ENCODE measurements around the gene DAGLB.

The DAGLB gene

GRCh38 chr7:6430974-6431373 lies 16.8 kb downstream of the DAGLB start:
- DNase-seq (ENCODE audit: low read depth) = no peak
- no peak for TF ChIP-seq CTCF (conservative IDR thresholded peaks at IDR 0.05; ENCODE audit: low read depth, low read length)
- no peak overlapping the region for H3K4me3 ChIP-seq (ENCODE audit: low read length)

GRCh38 chr7:6430271-6430940 lies 17.3 kb downstream of the DAGLB start:
- peak; percentile 42 for TF ChIP-seq CTCF (conservative IDR thresholded peaks at IDR 0.05; ENCODE audit: low read depth, low read length)
- no peak overlapping the region for H3K4me3 ChIP-seq (ENCODE audit: low read length)
- no peak for DNase-seq (ENCODE audit: low read depth)

GRCh38 chr7:6425948-6426347 lies 21.8 kb downstream of the DAGLB start:
- TF ChIP-seq CTCF (conservative IDR thresholded peaks at IDR 0.05; ENCODE audit: low read depth, low read length) = no peak
- no peak overlapping the region for H3K4me3 ChIP-seq (ENCODE audit: low read length)
- DNase-seq (ENCODE audit: low read depth) = no peak

- H3K4me3 ChIP-seq (ENCODE audit: low read length) = no peak overlapping the region
- TF ChIP-seq CTCF (conservative IDR thresholded peaks at IDR 0.05; ENCODE audit: low read depth, low read length) = peak; percentile 8
- no peak for DNase-seq (ENCODE audit: low read depth)
Observed at GRCh38 chr7:6423942-6424701, 23.6 kb downstream of the DAGLB start.

GRCh38 chr7:6422926-6423632 lies 24.7 kb downstream of the DAGLB start:
- no peak for TF ChIP-seq CTCF (conservative IDR thresholded peaks at IDR 0.05; ENCODE audit: low read depth, low read length)
- DNase-seq (ENCODE audit: low read depth) = no peak
- no peak overlapping the region for H3K4me3 ChIP-seq (ENCODE audit: low read length)

- DNase-seq (ENCODE audit: low read depth) = no peak
- H3K4me3 ChIP-seq (ENCODE audit: low read length) = no peak overlapping the region
- TF ChIP-seq CTCF (conservative IDR thresholded peaks at IDR 0.05; ENCODE audit: low read depth, low read length) = no peak
Observed at GRCh38 chr7:6422095-6422494, 25.7 kb downstream of the DAGLB start.
